ENCODE data around the gene USP34. TPM values are rescaled to one million over a fixed set of nuclear protein-coding genes. Genes with fewer than 3 reads are reported as not detected.

Gene USP34
- total and polyA plus RNA-seq, 5 donors from 2014 or later, result 16.6 to 197 (median 17.7) TPM

DNA sequence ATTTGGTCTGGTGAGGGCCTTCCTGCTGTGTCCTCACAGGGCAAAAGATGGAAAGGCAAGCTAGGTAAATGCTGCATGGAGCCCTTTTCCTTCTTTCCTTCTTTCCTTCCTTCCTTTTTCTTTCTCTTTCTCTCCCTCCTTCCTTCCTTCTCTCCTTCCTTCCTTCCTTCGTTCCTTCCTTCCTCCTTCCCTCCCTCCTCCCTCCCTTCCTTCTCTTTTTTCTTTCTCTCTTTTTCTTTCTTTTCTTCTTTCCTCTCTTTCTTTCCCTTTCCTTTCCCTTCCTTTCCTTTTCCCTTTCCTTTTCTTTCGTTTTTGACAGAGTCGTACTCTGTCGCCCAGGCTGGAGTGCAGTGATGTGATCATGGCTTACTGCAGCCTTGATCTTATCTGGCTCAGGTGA, 332.0 kb downstream of the USP34 start:
- H3K4me1 Mint-ChIP-seq, result no peaks in the 10 kb centered on the region
- Histone ChIP-seq H3K27ac (ENCODE audit: insufficient read depth, low read length, poor library complexity, severe bottlenecking) (no peak overlapping the region), H3K9me3 (ENCODE audit: control insufficient read depth in 2 of 2, low read length in 2 of 2) (no peaks in the 10 kb centered on the region), H3K36me3 (ENCODE audit: control insufficient read depth, insufficient read depth, low read length) (no peaks in the 10 kb centered on the region), H3K4me1 (ENCODE audit: control insufficient read depth, insufficient read depth, low read length, poor library complexity, severe bottlenecking) (no peaks in the 10 kb centered on the region), H3K4me3 (ENCODE audit: low read depth, low read length) (no peak overlapping the region), H3K27me3 (ENCODE audit: control insufficient read depth, insufficient read depth, low read length) (no peaks in the 10 kb centered on the region)
- H3K4me3 Mint-ChIP-seq, result no peak overlapping the region
- no peak overlapping the region for H3K27ac Mint-ChIP-seq
- no peaks in the 10 kb centered on the region for H3K27me3 Mint-ChIP-seq
- ATAC-seq (ENCODE audit: low read depth in 2 of 2), result no peak
- no peaks in the 10 kb centered on the region for H3K36me3 Mint-ChIP-seq
- peaks cover 0 to 2% (median 0%) of the 10 kb centered on the region in 7 donors for H3K9me3 Mint-ChIP-seq
- DNase-seq, result no peak

Other genes with a start within 250 kb of the USP34 start
- 137 TPM for gene XPO1, start 67.3 kb upstream of the USP34 start, total RNA-seq
- gene XPO1, start 67.3 kb upstream of the USP34 start, polyA plus RNA-seq, result 10 to 100 TPM; 29.0 to 45.0 (median 36.0) TPM